Liver (tissue), 9 donors: ENCODE measurements around the gene CCDC15. TPM values are rescaled to one million over a fixed set of nuclear protein-coding genes. Genes with fewer than 3 reads are reported as not detected.

Source experiments
- DNase-seq: peaks from one replicate; pipeline ENCODE4 v3.0.0-alpha.2; 2017; ENCODE audit warnings: low spot score
- H3K27ac ChIP-seq, 2 donors: one replicate each; pipeline ENCODE4 v1.7.0; 2013; ENCODE audit warnings: inconsistent platforms in 2 of 2, low read length in 2 of 2, control low read depth in 1 of 2, low read depth in 1 of 2, mild to moderate bottlenecking in 1 of 2
- H3K27me3 ChIP-seq, 4 donors: one replicate each; pipeline versions ENCODE4 v1.6.1 to v1.7.0; 2013; ENCODE audit warnings: low read length in 3 of 4, inconsistent platforms in 1 of 4, mild to moderate bottlenecking in 1 of 4, moderate library complexity in 1 of 4; ENCODE audit not compliant: control insufficient read depth in 4 of 4, insufficient read depth in 4 of 4
- H3K36me3 ChIP-seq, 4 donors: one replicate each; pipeline versions ENCODE4 v1.6.1 to v1.7.0; 2013; ENCODE audit warnings: low read length in 3 of 4, mild to moderate bottlenecking in 3 of 4, low read depth in 1 of 4, moderate library complexity in 1 of 4; ENCODE audit not compliant: control insufficient read depth in 4 of 4, insufficient read depth in 3 of 4
- H3K4me1 ChIP-seq, 4 donors: one replicate each; pipeline versions ENCODE4 v1.6.1 to v1.7.0; 2013; ENCODE audit warnings: low read length in 3 of 4, mild to moderate bottlenecking in 3 of 4, moderate library complexity in 1 of 4; ENCODE audit not compliant: control insufficient read depth in 4 of 4, insufficient read depth in 4 of 4
- H3K4me3 ChIP-seq, 3 donors: one replicate each; pipeline versions ENCODE4 v1.6.1 to v1.7.0; 2013; ENCODE audit warnings: low read length in 3 of 3, control low read depth in 1 of 3, low read depth in 1 of 3, mild to moderate bottlenecking in 1 of 3
- H3K9ac ChIP-seq, 2 donors: one replicate each; pipeline ENCODE4 v1.7.0; 2013; ENCODE audit warnings: low read length in 2 of 2, mild to moderate bottlenecking in 2 of 2, moderate library complexity in 2 of 2, control low read depth in 1 of 2, low read depth in 1 of 2
- H3K9me3 ChIP-seq, 4 donors: one replicate each; pipeline versions ENCODE4 v1.6.1 to v1.7.0; 2013; ENCODE audit warnings: low read length in 3 of 4; ENCODE audit not compliant: control insufficient read depth in 4 of 4
- ATF3 ChIP-seq: IDR thresholded peaks from 2 replicates; pipeline ENCODE4 v1.6.1; 2016; ENCODE audit warnings: antibody characterized with exemption
- EGR1 ChIP-seq, 2 donors: IDR thresholded peaks; 2 replicates each; pipeline ENCODE4 v1.6.1; 2016 to 2018; ENCODE audit warnings: antibody characterized with exemption in 2 of 2, low read depth in 2 of 2
- FOXA1 ChIP-seq: IDR thresholded peaks from 2 replicates; pipeline ENCODE4 v1.6.1; 2016; ENCODE audit warnings: antibody characterized with exemption
- FOXA2 ChIP-seq: IDR thresholded peaks from 2 replicates; pipeline ENCODE4 v1.6.1; 2016; ENCODE audit warnings: antibody characterized with exemption
- GABPA ChIP-seq, 2 donors: IDR thresholded peaks in 1 of 2; conservative IDR thresholded peaks in 1 of 2; 2 replicates each; pipeline ENCODE4 v1.6.1; 2016; ENCODE audit warnings: antibody characterized with exemption in 2 of 2, mild to moderate bottlenecking in 1 of 2, moderate library complexity in 1 of 2
- HNF4A ChIP-seq, 2 donors: conservative IDR thresholded peaks; 2 replicates each; pipeline ENCODE4 v1.6.1; 2016; ENCODE audit warnings: antibody characterized with exemption in 2 of 2, mild to moderate bottlenecking in 2 of 2
- HNF4G ChIP-seq: IDR thresholded peaks from 2 replicates; pipeline ENCODE4 v1.6.1; 2016; ENCODE audit warnings: antibody characterized with exemption
- JUND ChIP-seq, 2 donors: IDR thresholded peaks; 2 replicates each; pipeline ENCODE4 v1.6.1; 2016; ENCODE audit warnings: antibody characterized with exemption in 2 of 2
- MAX ChIP-seq: IDR thresholded peaks from 2 replicates; pipeline ENCODE4 v1.6.1; 2016; ENCODE audit warnings: antibody characterized with exemption
- NR2F2 ChIP-seq: IDR thresholded peaks from 2 replicates; pipeline ENCODE4 v1.6.1; 2016; ENCODE audit warnings: antibody characterized with exemption
- RAD21 ChIP-seq, 2 donors: IDR thresholded peaks; 2 replicates each; pipeline ENCODE4 v1.6.1; 2016; ENCODE audit warnings: antibody characterized with exemption in 2 of 2, mild to moderate bottlenecking in 2 of 2
- REST ChIP-seq: IDR thresholded peaks from 2 replicates; pipeline ENCODE4 v1.6.1; 2016; ENCODE audit warnings: antibody characterized with exemption, mild to moderate bottlenecking
- RXRA ChIP-seq, 2 donors: IDR thresholded peaks; 2 replicates each; pipeline ENCODE4 v1.6.1; 2017 to 2018; ENCODE audit warnings: antibody characterized with exemption in 2 of 2, mild to moderate bottlenecking in 1 of 2
- YY1 ChIP-seq: IDR thresholded peaks from 2 replicates; pipeline ENCODE4 v1.6.1; 2016; ENCODE audit warnings: antibody characterized with exemption, mild to moderate bottlenecking
- ZBTB33 ChIP-seq: IDR thresholded peaks from 2 replicates; pipeline ENCODE4 v1.6.1; 2016; ENCODE audit warnings: antibody characterized with exemption
- WGBS: extraction: QIAGEN DNeasy Blood & Tissue Kit; methylation state at CpG from one replicate; pipeline ENCODE4 v1.1.7; 2013; 5-methylcytosine and 5-hydroxymethylcytosine counted together
- polyA plus RNA-seq, 2 donors: library from polyadenylated mRNA; stranded (reverse) in 1 of 2; unstranded in 1 of 2; fragments of 200-250 nt in 1 of 2; fragments of >200 nt in 1 of 2; fragmentation: Nextera tagmentation in 1 of 2; extraction: Ambion mirVana in 1 of 2; gene quantifications; one replicate each; pipeline versions ENCODE4 v1.2.1 to v1.2.3, GENCODE V29; 2013 to 2015
- total RNA-seq, 2 donors: library from RNA; depleted of rRNA; stranded (reverse); fragments of >200 nt; gene quantifications; one replicate each; pipeline ENCODE4 v1.2.3, GENCODE V29; 2014
- TF ChIP-seq, protein P1 (sequence below): fragments of 150-350 bp; IDR thresholded peaks from 2 replicates; pipeline ENCODE4 v1.5.1; 2017; ENCODE audit warnings: improper control_type of control experiment, low read depth, low read length; ENCODE audit not compliant: missing input control
- donor health status: healthy.
- donor health status: healthy.
- donor health status: healthy.
- donor health status: healthy.
- donor health status: healthy.

The CCDC15 gene
- total and polyA plus RNA-seq, 4 donors = 0.35 to 3.5 (median 0.88) TPM

DNA sequence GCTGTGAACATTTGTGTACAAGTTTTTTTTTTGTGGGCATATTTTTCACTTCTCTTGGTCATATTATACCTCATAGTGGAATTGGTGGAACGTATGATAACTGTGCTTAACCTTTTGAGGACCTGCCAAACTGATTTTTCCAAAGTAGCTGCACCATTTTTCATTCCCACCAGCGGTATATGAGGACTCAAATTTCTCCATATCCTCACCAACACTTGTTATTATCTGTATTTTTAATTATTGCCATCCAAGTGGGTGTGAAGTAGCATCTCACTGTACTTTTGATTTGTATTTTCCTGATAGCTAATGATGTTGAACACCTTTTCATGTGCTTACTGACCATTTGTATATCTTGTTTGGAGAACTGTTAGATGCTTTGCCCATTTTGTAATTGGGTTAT is 47.8 kb downstream of the CCDC15 start:
- Histone ChIP-seq H3K27me3 (no peaks in the 10 kb centered on the region), H3K36me3 (peaks cover 1 to 8% (median 2%) of the 10 kb centered on the region in 4 donors), H3K9me3 (peaks cover 0 to 11% (median 2%) of the 10 kb centered on the region in 4 donors), H3K4me3 (no peak overlapping the region), H3K4me1 (no peaks in the 10 kb centered on the region), H3K27ac (no peak overlapping the region), H3K9ac (no peak overlapping the region)
- no peak for DNase-seq
- 96% methylated on average over 2 of the region's 2 CpGs for WGBS
- TF ChIP-seq, protein P1, sequence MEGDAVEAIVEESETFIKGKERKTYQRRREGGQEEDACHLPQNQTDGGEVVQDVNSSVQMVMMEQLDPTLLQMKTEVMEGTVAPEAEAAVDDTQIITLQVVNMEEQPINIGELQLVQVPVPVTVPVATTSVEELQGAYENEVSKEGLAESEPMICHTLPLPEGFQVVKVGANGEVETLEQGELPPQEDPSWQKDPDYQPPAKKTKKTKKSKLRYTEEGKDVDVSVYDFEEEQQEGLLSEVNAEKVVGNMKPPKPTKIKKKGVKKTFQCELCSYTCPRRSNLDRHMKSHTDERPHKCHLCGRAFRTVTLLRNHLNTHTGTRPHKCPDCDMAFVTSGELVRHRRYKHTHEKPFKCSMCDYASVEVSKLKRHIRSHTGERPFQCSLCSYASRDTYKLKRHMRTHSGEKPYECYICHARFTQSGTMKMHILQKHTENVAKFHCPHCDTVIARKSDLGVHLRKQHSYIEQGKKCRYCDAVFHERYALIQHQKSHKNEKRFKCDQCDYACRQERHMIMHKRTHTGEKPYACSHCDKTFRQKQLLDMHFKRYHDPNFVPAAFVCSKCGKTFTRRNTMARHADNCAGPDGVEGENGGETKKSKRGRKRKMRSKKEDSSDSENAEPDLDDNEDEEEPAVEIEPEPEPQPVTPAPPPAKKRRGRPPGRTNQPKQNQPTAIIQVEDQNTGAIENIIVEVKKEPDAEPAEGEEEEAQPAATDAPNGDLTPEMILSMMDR = no peak
- TF ChIP-seq JUND (IDR thresholded peaks at IDR 0.05) (no peak), FOXA2 (no peak), ATF3 (no peak), NR2F2 (no peak), FOXA1 (no peak), RXRA (IDR thresholded peaks at IDR 0.05) (no peak), ZBTB33 (no peak), HNF4G (no peak), EGR1 (IDR thresholded peaks at IDR 0.05; ENCODE audit: low read depth in 2 of 2) (no peak), RAD21 (IDR thresholded peaks at IDR 0.05) (no peak), HNF4A (conservative IDR thresholded peaks at IDR 0.05) (no peak), REST (no peak)

GRCh38 chr11:125005491-125005890 is 51.5 kb downstream of the CCDC15 start:
- TF ChIP-seq NR2F2 (no peak), ATF3 (no peak), GABPA (IDR thresholded peaks at IDR 0.05 in 1 of 2, conservative IDR thresholded peaks at IDR 0.05 in 1 of 2) (no peak), FOXA2 (no peak), ZBTB33 (no peak), EGR1 (IDR thresholded peaks at IDR 0.05; ENCODE audit: low read depth in 2 of 2) (no peak), MAX (no peak), REST (no peak), YY1 (no peak), RAD21 (IDR thresholded peaks at IDR 0.05) (no peak)
- no peak overlapping the region for H3K27ac ChIP-seq
- H3K27me3 ChIP-seq = no peaks in the 10 kb centered on the region
- no peak overlapping the region for H3K9ac ChIP-seq
- H3K36me3 ChIP-seq = peaks cover 1 to 8% (median 2%) of the 10 kb centered on the region in 4 donors
- 94% methylated on average over 2 of the region's 2 CpGs for WGBS
- no peak overlapping the region for H3K4me3 ChIP-seq
- H3K9me3 ChIP-seq = peaks cover 0 to 11% (median 2%) of the 10 kb centered on the region in 4 donors
- no peak for DNase-seq
- no peaks in the 10 kb centered on the region for H3K4me1 ChIP-seq
